Neural progenitor cell (in vitro differentiated cells): Measurements from ENCODE around the gene LINC01488. TPM values are rescaled to one million over a fixed set of nuclear protein-coding genes. Genes with fewer than 3 reads are reported as not detected.

Experiments used
- DNase-seq: peaks from one replicate; pipeline ENCODE4 v3.0.0-alpha.2; 2016; ENCODE audit warnings: low spot score
- H2AFZ ChIP-seq: fragments of 200-600 bp; sonication (generic); replicated peaks from 2 replicates; pipeline ENCODE4 v1.6.1; 2016; ENCODE audit warnings: antibody characterized with exemption
- H3F3A ChIP-seq: fragments of 200-600 bp; sonication (generic); 2 replicates; pipeline ENCODE4 v1.6.1; 2016; ENCODE audit warnings: antibody characterized with exemption, low read depth
- H3K27ac ChIP-seq: fragments of 200-600 bp; sonication (generic); 2 replicates; pipeline ENCODE4 v1.5.1; 2016; ENCODE audit warnings: mild to moderate bottlenecking
- H3K27me3 ChIP-seq: fragments of 200-600 bp; sonication (generic); 2 replicates; pipeline ENCODE4 v1.6.1; 2016; ENCODE audit warnings: mild to moderate bottlenecking, moderate library complexity
- H3K36me3 ChIP-seq: fragments of 200-600 bp; sonication (generic); 2 replicates; pipeline ENCODE4 v1.5.1; 2016
- H3K4me1 ChIP-seq: fragments of 200-600 bp; sonication (generic); 2 replicates; pipeline ENCODE4 v1.6.1; 2016; ENCODE audit warnings: mixed run types
- H3K4me2 ChIP-seq: fragments of 200-600 bp; sonication (generic); 2 replicates; pipeline ENCODE4 v1.6.1; 2016
- H3K4me3 ChIP-seq: fragments of 200-600 bp; sonication (generic); 2 replicates; pipeline ENCODE4 v1.5.1; 2016
- H3K79me2 ChIP-seq: fragments of 200-600 bp; sonication (generic); 2 replicates; pipeline ENCODE4 v1.6.1; 2016; ENCODE audit warnings: low read depth
- H3K9ac ChIP-seq: fragments of 200-600 bp; sonication (generic); 2 replicates; pipeline ENCODE4 v1.6.1; 2016
- H3K9me3 ChIP-seq: fragments of 200-600 bp; sonication (generic); 2 replicates; pipeline ENCODE4 v1.5.1; 2016; ENCODE audit warnings: low read depth
- H4K20me1 ChIP-seq: fragments of 200-600 bp; sonication (generic); 2 replicates; pipeline ENCODE4 v1.6.1; 2016; ENCODE audit warnings: low read depth
- H3K27ac Mint-ChIP-seq: 3 replicates; pipeline ENCODE4 v1.8.0; 2021; ENCODE audit warnings: mixed read lengths
- H3K27me3 Mint-ChIP-seq: 2 replicates; pipeline ENCODE4 v1.8.0; 2022; ENCODE audit warnings: low read depth, mild to moderate bottlenecking, inconsistent platforms, moderate library complexity, mixed read lengths; ENCODE audit not compliant: insufficient read depth
- H3K36me3 Mint-ChIP-seq: 3 replicates; pipeline ENCODE4 v1.8.0; 2021; ENCODE audit warnings: mixed read lengths
- H3K4me1 Mint-ChIP-seq: 3 replicates; pipeline ENCODE4 v1.8.0; 2021; ENCODE audit warnings: mixed read lengths
- H3K4me3 Mint-ChIP-seq: 3 replicates; pipeline ENCODE4 v1.8.0; 2021; ENCODE audit warnings: mild to moderate bottlenecking, moderate library complexity, mixed read lengths
- H3K9me3 Mint-ChIP-seq: 3 replicates; pipeline ENCODE4 v1.8.0; 2020; ENCODE audit warnings: mixed read lengths
- EZH2 ChIP-seq: fragments of 200-600 bp; sonication (generic); IDR thresholded peaks from 2 replicates; pipeline ENCODE4 v1.6.1; 2017; ENCODE audit warnings: antibody characterized with exemption, mild to moderate bottlenecking, moderate library complexity
- EZH2phosphoT487 ChIP-seq: fragments of 200-600 bp; sonication (generic); IDR thresholded peaks from 2 replicates; pipeline ENCODE4 v1.6.1; 2017; ENCODE audit warnings: antibody characterized with exemption
- total RNA-seq: library from RNA; depleted of rRNA; stranded (reverse); fragments of >200 nt; gene quantifications from 2 replicates; pipeline ENCODE4 v1.2.3, GENCODE V29; 2015; ENCODE audit warnings: low replicate concordance
- TF ChIP-seq, protein P1 (sequence below): fragments of 200-600 bp; sonication (generic); IDR thresholded peaks from 2 replicates; pipeline ENCODE4 v1.5.1; 2017; ENCODE audit warnings: antibody characterized with exemption, mild to moderate bottlenecking

The LINC01488 gene
- total RNA-seq, 1 donor from 2014 or later = 0.09 TPM

DNA sequence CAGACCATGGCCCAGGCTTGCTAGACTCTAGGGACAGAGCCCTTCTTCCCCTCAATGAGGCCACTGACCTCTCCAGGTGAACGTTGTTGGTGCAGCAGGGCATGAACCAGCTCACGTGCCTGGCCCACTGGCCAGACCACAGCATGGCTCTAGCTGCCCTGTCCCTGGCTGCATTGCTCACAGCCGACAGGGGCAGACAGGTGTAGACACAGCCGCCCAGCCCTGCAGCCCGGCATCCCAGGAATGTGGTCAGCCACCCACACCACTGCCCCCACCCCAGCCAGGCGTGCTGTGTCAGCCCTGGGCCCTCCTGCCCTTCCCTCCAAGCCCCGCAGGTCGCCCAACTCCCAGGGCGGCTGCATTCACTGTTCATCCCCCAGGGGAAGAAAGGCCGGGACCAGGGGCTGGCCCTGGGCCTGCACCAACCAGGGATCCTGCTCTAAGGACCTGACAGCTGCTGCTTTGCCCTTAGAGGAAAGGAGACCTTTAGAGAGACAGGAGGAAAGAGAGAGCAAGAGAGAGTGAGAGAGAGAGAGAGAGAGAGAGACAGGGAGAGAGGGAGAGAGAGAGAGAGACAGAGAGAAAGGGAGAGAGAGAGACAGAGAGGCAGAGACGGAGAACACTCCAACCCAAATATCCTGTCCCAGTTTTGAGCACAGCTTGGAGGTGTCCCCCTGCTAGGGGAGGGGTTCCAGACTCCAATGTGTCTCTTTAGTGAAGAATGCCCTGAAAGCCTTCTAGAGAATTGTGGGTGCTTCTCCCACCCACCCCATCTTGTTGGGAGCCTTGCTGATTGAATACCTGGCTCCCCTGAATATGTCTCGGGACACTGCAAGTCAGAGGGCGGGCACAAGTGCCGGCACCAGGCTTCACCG lies 44.2 kb upstream of the LINC01488 start:
- peaks cover 59% of the 10 kb centered on the region for H3K4me1 ChIP-seq
- DNase-seq = peak; percentile 60
- no peak overlapping the region for H3K4me3 ChIP-seq
- H3K4me2 ChIP-seq = peak overlapping the region; percentile 23
- no peaks in the 10 kb centered on the region for H3K27me3 ChIP-seq
- no peaks in the 10 kb centered on the region for H4K20me1 ChIP-seq
- Mint-ChIP-seq H3K4me3 (no peak overlapping the region), H3K36me3 (no peaks in the 10 kb centered on the region), H3K27ac (no peak overlapping the region), H3K4me1 (peaks cover 58% of the 10 kb centered on the region), H3K9me3 (no peaks in the 10 kb centered on the region), H3K27me3 (peaks cover 19% of the 10 kb centered on the region)
- no peak for TF ChIP-seq EZH2phosphoT487
- TF ChIP-seq, protein P1, sequence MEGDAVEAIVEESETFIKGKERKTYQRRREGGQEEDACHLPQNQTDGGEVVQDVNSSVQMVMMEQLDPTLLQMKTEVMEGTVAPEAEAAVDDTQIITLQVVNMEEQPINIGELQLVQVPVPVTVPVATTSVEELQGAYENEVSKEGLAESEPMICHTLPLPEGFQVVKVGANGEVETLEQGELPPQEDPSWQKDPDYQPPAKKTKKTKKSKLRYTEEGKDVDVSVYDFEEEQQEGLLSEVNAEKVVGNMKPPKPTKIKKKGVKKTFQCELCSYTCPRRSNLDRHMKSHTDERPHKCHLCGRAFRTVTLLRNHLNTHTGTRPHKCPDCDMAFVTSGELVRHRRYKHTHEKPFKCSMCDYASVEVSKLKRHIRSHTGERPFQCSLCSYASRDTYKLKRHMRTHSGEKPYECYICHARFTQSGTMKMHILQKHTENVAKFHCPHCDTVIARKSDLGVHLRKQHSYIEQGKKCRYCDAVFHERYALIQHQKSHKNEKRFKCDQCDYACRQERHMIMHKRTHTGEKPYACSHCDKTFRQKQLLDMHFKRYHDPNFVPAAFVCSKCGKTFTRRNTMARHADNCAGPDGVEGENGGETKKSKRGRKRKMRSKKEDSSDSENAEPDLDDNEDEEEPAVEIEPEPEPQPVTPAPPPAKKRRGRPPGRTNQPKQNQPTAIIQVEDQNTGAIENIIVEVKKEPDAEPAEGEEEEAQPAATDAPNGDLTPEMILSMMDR = no peak
- TF ChIP-seq EZH2 = no peak
- H3K9ac ChIP-seq = no peak overlapping the region
- H3K9me3 ChIP-seq = no peaks in the 10 kb centered on the region
- H3K79me2 ChIP-seq = no peaks in the 10 kb centered on the region
- H3F3A ChIP-seq = peaks cover 27% of the 10 kb centered on the region
- no peak overlapping the region for H2AFZ ChIP-seq
- H3K36me3 ChIP-seq = no peaks in the 10 kb centered on the region
- no peak overlapping the region for H3K27ac ChIP-seq

DNA sequence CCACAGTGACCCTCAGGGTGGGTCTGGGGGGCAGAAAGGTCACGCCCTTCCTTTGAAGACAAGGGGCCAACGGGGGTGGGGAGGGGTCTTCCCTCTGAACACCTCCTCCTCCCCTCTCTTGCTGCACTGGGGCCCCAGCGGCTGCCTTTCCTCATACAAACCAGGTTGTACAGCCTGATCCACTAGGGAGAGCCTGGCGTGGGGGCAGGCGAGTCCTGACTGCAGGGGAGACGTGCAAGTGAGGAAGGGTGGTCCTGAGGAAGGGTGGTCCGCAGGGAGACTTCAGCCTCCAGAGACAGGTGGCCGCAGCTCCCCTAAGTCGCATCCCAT lies 43.6 kb upstream of the LINC01488 start:
- Histone ChIP-seq H3K4me1 (peaks cover 64% of the 10 kb centered on the region), H3K27ac (no peak overlapping the region), H3F3A (peaks cover 33% of the 10 kb centered on the region), H4K20me1 (no peaks in the 10 kb centered on the region), H3K4me3 (no peak overlapping the region), H3K9me3 (no peaks in the 10 kb centered on the region), H3K79me2 (no peaks in the 10 kb centered on the region), H3K36me3 (no peaks in the 10 kb centered on the region), H2AFZ (no peak overlapping the region), H3K4me2 (peak overlapping the region; percentile 23), H3K27me3 (no peaks in the 10 kb centered on the region), H3K9ac (no peak overlapping the region)
- peaks cover 62% of the 10 kb centered on the region for H3K4me1 Mint-ChIP-seq
- H3K36me3 Mint-ChIP-seq = no peaks in the 10 kb centered on the region
- no peak for DNase-seq
- H3K4me3 Mint-ChIP-seq = no peak overlapping the region
- H3K27ac Mint-ChIP-seq = no peak overlapping the region
- H3K27me3 Mint-ChIP-seq = peaks cover 17% of the 10 kb centered on the region
- H3K9me3 Mint-ChIP-seq = no peaks in the 10 kb centered on the region
- TF ChIP-seq, protein P1 = no peak
- TF ChIP-seq EZH2phosphoT487 = no peak
- no peak for TF ChIP-seq EZH2

DNA sequence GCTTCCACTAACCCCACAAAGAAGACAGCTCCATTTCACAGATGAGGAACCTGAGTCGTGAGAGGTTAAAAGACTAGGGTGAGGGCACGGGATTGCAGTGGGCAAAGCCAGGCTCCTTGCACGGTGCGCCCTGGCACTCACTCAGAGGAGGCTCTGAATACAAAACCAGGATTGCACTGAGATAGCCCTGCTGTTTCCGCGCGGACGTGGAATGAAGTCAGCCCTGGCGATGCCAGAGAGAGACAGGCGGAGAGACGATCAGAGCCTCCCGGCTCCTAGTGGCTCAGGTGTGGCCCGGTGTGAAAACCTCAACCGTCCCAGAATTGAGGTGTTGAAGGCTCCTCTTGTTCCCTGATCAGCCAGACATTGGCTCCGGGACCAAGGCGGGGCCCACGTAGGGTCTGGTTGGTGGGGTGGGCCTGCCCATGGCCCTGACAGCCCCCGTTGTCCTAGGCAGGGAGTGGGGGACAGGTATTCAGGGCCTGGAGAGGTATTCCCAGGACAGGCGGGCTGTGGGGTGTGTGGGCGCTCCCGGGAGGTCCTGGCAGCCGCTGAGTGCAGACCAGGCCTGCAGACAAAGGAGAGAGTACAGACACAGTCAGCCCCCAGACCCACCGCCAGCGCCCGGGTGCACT lies 43.1 kb upstream of the LINC01488 start:
- Histone ChIP-seq H3K9ac (no peak overlapping the region), H3K9me3 (no peaks in the 10 kb centered on the region), H3K4me2 (peak overlapping the region; percentile 29), H4K20me1 (no peaks in the 10 kb centered on the region), H3K4me3 (no peak overlapping the region), H2AFZ (no peak overlapping the region), H3K27me3 (no peaks in the 10 kb centered on the region), H3K79me2 (no peaks in the 10 kb centered on the region), H3K27ac (no peak overlapping the region), H3K4me1 (peaks cover 67% of the 10 kb centered on the region), H3F3A (peaks cover 36% of the 10 kb centered on the region), H3K36me3 (no peaks in the 10 kb centered on the region)
- peak; percentile 25 for DNase-seq
- Mint-ChIP-seq H3K4me3 (no peak overlapping the region), H3K9me3 (no peaks in the 10 kb centered on the region), H3K36me3 (no peaks in the 10 kb centered on the region), H3K4me1 (peaks cover 62% of the 10 kb centered on the region), H3K27ac (no peak overlapping the region), H3K27me3 (peaks cover 12% of the 10 kb centered on the region)
- TF ChIP-seq, protein P1 = no peak
- no peak for TF ChIP-seq EZH2
- TF ChIP-seq EZH2phosphoT487 = no peak
